GM21423 (cell line): ENCODE measurements around the gene ZDHHC14.
"Not testable (repeated sequence)": the region's sequence is repeated elsewhere in the genome, so short reads cannot be mapped to it uniquely, and the experiment has no call there.

Experiments used
- ATAC-seq: cut with Tn5 transposase; IDR thresholded peaks from one replicate; pipeline ENCODE4 v1.9.1; 2021; ENCODE audit warnings: mild to moderate bottlenecking, moderate library complexity; ENCODE audit not compliant: unreplicated experiment

The ZDHHC14 gene

GRCh38 chr6:157677235-157677634, 296.2 kb downstream of the ZDHHC14 start:
- ATAC-seq, result no peak

- ATAC-seq, result no peak
Measured at GRCh38 chr6:157679605-157680580, 298.9 kb downstream of the ZDHHC14 start.

- ATAC-seq, result no peak
Measured at GRCh38 chr6:157681041-157681650, 300.2 kb downstream of the ZDHHC14 start.

GRCh38 chr6:157682856-157683481, 302.0 kb downstream of the ZDHHC14 start:
- ATAC-seq, result no peak

- no peak for ATAC-seq
Measured at GRCh38 chr6:157683707-157684106, 302.7 kb downstream of the ZDHHC14 start.

GRCh38 chr6:157684620-157685299, 303.8 kb downstream of the ZDHHC14 start:
- no peak for ATAC-seq

GRCh38 chr6:157685596-157686280, 304.7 kb downstream of the ZDHHC14 start:
- ATAC-seq, result no peak

- no peak for ATAC-seq
Measured at GRCh38 chr6:157688275-157688959, 307.4 kb downstream of the ZDHHC14 start.

GRCh38 chr6:157688960-157689599, 308.1 kb downstream of the ZDHHC14 start:
- no peak for ATAC-seq

GRCh38 chr6:157689875-157690274, 308.9 kb downstream of the ZDHHC14 start:
- ATAC-seq, result no peak

GRCh38 chr6:157690441-157691210, 309.6 kb downstream of the ZDHHC14 start:
- no peak for ATAC-seq

- ATAC-seq, result not testable (repeated sequence)
Measured at GRCh38 chr6:157691621-157692020, 310.6 kb downstream of the ZDHHC14 start.

- no peak for ATAC-seq
Measured at GRCh38 chr6:157693867-157694266, 312.9 kb downstream of the ZDHHC14 start.

GRCh38 chr6:157695301-157696040, 314.5 kb downstream of the ZDHHC14 start:
- no peak for ATAC-seq

GRCh38 chr6:157699777-157700636, 319.0 kb downstream of the ZDHHC14 start:
- ATAC-seq, result no peak

- not testable (repeated sequence) for ATAC-seq
Measured at GRCh38 chr6:157706351-157706750, 325.4 kb downstream of the ZDHHC14 start.

- no peak for ATAC-seq
Measured at GRCh38 chr6:157706883-157707282, 325.9 kb downstream of the ZDHHC14 start.
